Measurements from ENCODE around the gene SUSD4.

The SUSD4 gene

GRCh38 chr1:223225061-223225460 is 138.9 kb downstream of the SUSD4 start:
- Histone ChIP-seq H3K9me3 (ENCODE audit: control insufficient read depth, insufficient read depth, low read length) (no peaks in the 10 kb centered on the region), H3K9ac (ENCODE audit: low read depth, low read length) (no peak overlapping the region), H3K36me3 (ENCODE audit: insufficient read depth, low read length) (no peaks in the 10 kb centered on the region), H3K4me1 (ENCODE audit: insufficient read depth, low read length) (no peaks in the 10 kb centered on the region)

DNA sequence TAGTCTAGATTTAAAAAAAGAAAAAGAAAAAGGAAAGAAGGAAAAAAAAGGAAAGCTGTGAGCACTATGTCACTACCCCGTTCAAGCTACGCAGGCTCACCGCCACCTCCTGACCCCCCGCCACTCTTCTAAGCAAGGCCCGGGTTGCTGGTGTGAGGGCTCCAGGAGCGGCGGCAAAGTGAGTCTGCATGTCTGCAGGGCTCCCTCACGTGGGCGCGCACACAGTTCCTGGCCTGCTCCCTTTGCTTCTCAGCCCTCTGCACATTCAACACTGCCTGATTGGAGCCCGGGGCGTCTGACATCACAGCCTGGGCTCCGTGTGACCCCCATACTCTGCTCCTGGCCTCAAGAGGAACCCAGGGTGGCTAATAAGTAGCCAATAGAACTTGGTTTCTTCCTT is 139.5 kb downstream of the SUSD4 start:
- Histone ChIP-seq H3K9me3 (ENCODE audit: control insufficient read depth, insufficient read depth, low read length) (no peaks in the 10 kb centered on the region; the same call in 1 of the 2 replicates), H3K9ac (ENCODE audit: low read depth, low read length) (no peak overlapping the region), H3K36me3 (ENCODE audit: insufficient read depth, low read length) (no peaks in the 10 kb centered on the region), H3K4me1 (ENCODE audit: insufficient read depth, low read length) (no peaks in the 10 kb centered on the region)

GRCh38 chr1:223223091-223223995 is 140.6 kb downstream of the SUSD4 start:
- Histone ChIP-seq H3K9me3 (ENCODE audit: control insufficient read depth, insufficient read depth, low read length) (peaks cover 6% of the 10 kb centered on the region; the same call in 1 of the 2 replicates), H3K36me3 (ENCODE audit: insufficient read depth, low read length) (no peaks in the 10 kb centered on the region), H3K4me1 (ENCODE audit: insufficient read depth, low read length) (no peaks in the 10 kb centered on the region), H3K9ac (ENCODE audit: low read depth, low read length) (no peak overlapping the region)

DNA sequence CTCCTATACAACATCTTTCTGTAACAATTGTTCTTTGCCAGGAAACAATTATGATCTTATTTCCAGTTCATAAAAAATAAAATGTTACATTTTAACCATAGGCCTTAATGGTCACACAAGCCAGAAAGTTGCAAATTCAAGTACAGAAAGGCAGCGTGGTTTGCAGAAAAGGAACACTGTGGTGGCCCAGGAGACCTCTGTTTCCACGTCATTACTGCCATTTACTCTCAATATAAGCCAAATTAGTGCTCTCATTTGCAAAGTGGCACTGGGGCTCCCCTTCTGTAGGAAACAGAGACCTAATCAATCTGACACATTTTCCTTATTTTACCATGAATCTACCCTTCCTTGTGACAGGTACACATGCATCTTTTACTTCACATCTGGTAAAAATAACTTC is 141.6 kb downstream of the SUSD4 start:
- Histone ChIP-seq H3K9me3 (ENCODE audit: control insufficient read depth, insufficient read depth, low read length) (peaks cover 6% of the 10 kb centered on the region; the same call in 1 of the 2 replicates), H3K9ac (ENCODE audit: low read depth, low read length) (no peak overlapping the region), H3K36me3 (ENCODE audit: insufficient read depth, low read length) (no peaks in the 10 kb centered on the region), H3K4me1 (ENCODE audit: insufficient read depth, low read length) (no peaks in the 10 kb centered on the region)

DNA sequence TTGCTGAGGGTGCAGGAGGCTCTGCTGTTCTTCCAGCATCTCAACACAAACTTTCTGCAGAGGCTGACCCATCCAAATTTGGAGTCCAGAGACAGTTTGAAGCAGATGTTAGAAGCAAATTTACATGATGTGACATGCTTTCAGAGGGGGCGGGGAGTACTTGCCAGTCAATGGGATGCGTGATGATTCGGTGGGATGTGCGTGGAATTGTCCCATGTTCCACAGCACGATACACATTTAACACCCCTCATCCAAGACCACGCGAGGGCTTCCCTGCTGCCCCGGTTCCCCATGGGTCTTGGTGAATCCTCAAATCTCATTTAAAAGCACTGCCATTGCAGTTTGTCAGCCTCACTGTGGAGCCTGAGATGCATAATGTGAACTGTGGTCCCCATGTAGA is 142.3 kb downstream of the SUSD4 start:
- no peaks in the 10 kb centered on the region for H3K36me3 ChIP-seq (ENCODE audit: insufficient read depth, low read length)
- no peaks in the 10 kb centered on the region for H3K4me1 ChIP-seq (ENCODE audit: insufficient read depth, low read length)
- no peak overlapping the region for H3K9ac ChIP-seq (ENCODE audit: low read depth, low read length)
- H3K9me3 ChIP-seq (ENCODE audit: control insufficient read depth, insufficient read depth, low read length) = peaks cover 6% of the 10 kb centered on the region; the same call in 1 of the 2 replicates

- Histone ChIP-seq H3K9me3 (ENCODE audit: control insufficient read depth, insufficient read depth, low read length) (peaks cover 6% of the 10 kb centered on the region; the same call in 1 of the 2 replicates), H3K4me1 (ENCODE audit: insufficient read depth, low read length) (no peaks in the 10 kb centered on the region)
These were observed 143.9 kb downstream of the SUSD4 start for GRCh38 chr1:223219846-223220610.

DNA sequence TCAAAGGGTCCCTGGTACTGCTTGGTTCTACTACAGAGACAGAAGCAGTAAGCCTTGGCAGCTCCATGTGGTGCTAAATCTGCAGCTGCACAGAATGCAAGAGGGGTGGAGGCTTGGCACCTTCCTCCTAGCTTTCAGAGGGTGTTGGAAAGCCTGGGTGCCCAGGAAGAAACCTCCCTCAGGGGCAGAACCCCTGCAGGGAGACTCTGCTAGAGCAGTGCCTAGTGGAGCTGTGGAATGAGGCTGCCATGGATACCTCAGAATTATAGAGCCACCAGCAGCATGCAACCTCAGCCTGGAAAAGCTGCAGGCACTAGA is 144.7 kb downstream of the SUSD4 start:
- H3K9ac ChIP-seq (ENCODE audit: low read depth, low read length) = no peak overlapping the region
- H3K9me3 ChIP-seq (ENCODE audit: control insufficient read depth, insufficient read depth, low read length) = peaks cover 6% of the 10 kb centered on the region; the same call in 1 of the 2 replicates
- no peaks in the 10 kb centered on the region for H3K36me3 ChIP-seq (ENCODE audit: insufficient read depth, low read length)
- no peaks in the 10 kb centered on the region for H3K4me1 ChIP-seq (ENCODE audit: insufficient read depth, low read length)

More at GRCh38 chr1:223219846-223220610, 143.9 kb downstream of the SUSD4 start:
- Histone ChIP-seq H3K36me3 (ENCODE audit: insufficient read depth, low read length) (no peaks in the 10 kb centered on the region), H3K9ac (ENCODE audit: low read depth, low read length) (no peak overlapping the region)

- Histone ChIP-seq H3K36me3 (ENCODE audit: insufficient read depth, low read length) (no peaks in the 10 kb centered on the region), H3K4me1 (ENCODE audit: insufficient read depth, low read length) (no peaks in the 10 kb centered on the region), H3K9me3 (ENCODE audit: control insufficient read depth, insufficient read depth, low read length) (peaks cover 6% of the 10 kb centered on the region; the same call in 1 of the 2 replicates), H3K9ac (ENCODE audit: low read depth, low read length) (no peak overlapping the region)
These were observed 146.2 kb downstream of the SUSD4 start for GRCh38 chr1:223217781-223218180.

- Histone ChIP-seq H3K9ac (ENCODE audit: low read depth, low read length) (no peak overlapping the region), H3K4me1 (ENCODE audit: insufficient read depth, low read length) (no peaks in the 10 kb centered on the region), H3K9me3 (ENCODE audit: control insufficient read depth, insufficient read depth, low read length) (peaks cover 6% of the 10 kb centered on the region; the same call in 1 of the 2 replicates), H3K36me3 (ENCODE audit: insufficient read depth, low read length) (no peaks in the 10 kb centered on the region)
These were observed 147.3 kb downstream of the SUSD4 start for GRCh38 chr1:223216531-223217205.

DNA sequence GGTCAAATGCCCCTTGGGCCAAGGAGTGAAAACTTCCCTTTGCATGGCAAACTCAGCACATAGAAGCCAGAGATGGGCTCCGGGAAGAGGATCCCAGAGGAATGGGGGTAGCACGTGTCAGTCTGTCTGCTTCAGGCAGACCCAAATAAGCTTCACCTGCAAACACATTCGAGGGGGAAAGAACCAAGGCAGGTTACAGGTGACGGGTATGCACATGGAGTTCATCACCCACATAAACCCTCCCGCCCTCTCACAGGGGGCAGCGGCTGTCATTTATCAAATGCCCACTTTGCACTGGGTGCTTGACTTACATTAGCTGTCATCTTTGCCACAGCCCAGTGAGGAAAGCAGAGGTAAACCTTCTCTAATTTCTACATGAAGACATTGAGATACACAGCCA is 147.9 kb downstream of the SUSD4 start:
- Histone ChIP-seq H3K9ac (ENCODE audit: low read depth, low read length) (no peak overlapping the region), H3K36me3 (ENCODE audit: insufficient read depth, low read length) (no peaks in the 10 kb centered on the region), H3K4me1 (ENCODE audit: insufficient read depth, low read length) (no peaks in the 10 kb centered on the region), H3K9me3 (ENCODE audit: control insufficient read depth, insufficient read depth, low read length) (peaks cover 6% of the 10 kb centered on the region; the same call in 1 of the 2 replicates)

- H3K9me3 ChIP-seq (ENCODE audit: control insufficient read depth, insufficient read depth, low read length) = peaks cover 6% of the 10 kb centered on the region; the same call in 1 of the 2 replicates
- no peak overlapping the region for H3K9ac ChIP-seq (ENCODE audit: low read depth, low read length)
These were observed 148.9 kb downstream of the SUSD4 start for GRCh38 chr1:223215026-223215425.

DNA sequence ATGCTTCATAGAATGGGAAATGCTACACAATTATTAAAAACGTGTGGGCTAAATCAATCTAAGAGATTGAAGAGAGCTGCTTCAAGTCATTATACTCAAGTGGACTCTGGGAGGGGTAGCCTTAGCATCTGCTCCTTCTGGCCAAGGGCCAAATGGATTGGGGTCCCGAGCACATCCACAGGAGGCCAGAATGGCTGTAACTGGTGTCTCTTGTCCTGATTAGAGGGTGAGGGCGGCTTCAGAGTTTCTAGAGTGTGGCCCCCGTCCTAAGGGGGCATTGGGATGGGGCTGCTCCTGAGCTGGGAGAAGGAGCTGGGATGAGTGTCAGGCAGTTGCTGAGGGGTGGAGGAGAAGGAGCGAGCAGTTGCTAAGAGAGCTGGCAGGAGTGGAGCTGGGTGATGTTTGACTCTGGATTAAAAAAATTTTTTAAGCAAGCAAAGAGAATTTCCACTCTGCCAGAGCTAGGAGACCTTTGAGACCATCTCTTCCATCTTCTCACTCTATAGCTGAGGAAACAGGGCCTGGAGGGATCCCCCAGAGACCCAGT is 149.6 kb downstream of the SUSD4 start:
- H3K4me1 ChIP-seq (ENCODE audit: insufficient read depth, low read length) = no peaks in the 10 kb centered on the region

More at GRCh38 chr1:223215026-223215425, 148.9 kb downstream of the SUSD4 start:
- H3K4me1 ChIP-seq (ENCODE audit: insufficient read depth, low read length) = no peaks in the 10 kb centered on the region
- H3K36me3 ChIP-seq (ENCODE audit: insufficient read depth, low read length) = no peaks in the 10 kb centered on the region

GRCh38 chr1:223212441-223212840 is 151.5 kb downstream of the SUSD4 start:
- Histone ChIP-seq H3K4me1 (ENCODE audit: insufficient read depth, low read length) (peaks cover 5% of the 10 kb centered on the region; the same call in 1 of the 2 replicates), H3K9ac (ENCODE audit: low read depth, low read length) (no peak overlapping the region), H3K36me3 (ENCODE audit: insufficient read depth, low read length) (no peaks in the 10 kb centered on the region), H3K9me3 (ENCODE audit: control insufficient read depth, insufficient read depth, low read length) (no peaks in the 10 kb centered on the region)

More for the DNA sequence above, 149.6 kb downstream of the SUSD4 start:
- peaks cover 5% of the 10 kb centered on the region; the same call in 1 of the 2 replicates for H3K9me3 ChIP-seq (ENCODE audit: control insufficient read depth, insufficient read depth, low read length)
- no peaks in the 10 kb centered on the region for H3K36me3 ChIP-seq (ENCODE audit: insufficient read depth, low read length)
- no peak overlapping the region for H3K9ac ChIP-seq (ENCODE audit: low read depth, low read length)

Data from ES-I3 (cell line).